HG03139 (cell line): Measurements from ENCODE around the gene RGS14.
"Not testable (repeated sequence)": the region's sequence is repeated elsewhere in the genome, so short reads cannot be mapped to it uniquely, and the experiment has no call there.

Source experiments
- ATAC-seq: cut with Tn5 transposase; IDR thresholded peaks from one replicate; pipeline ENCODE4 v1.9.1; 2021; ENCODE audit not compliant: unreplicated experiment

The RGS14 gene

GRCh38 chr5:177327539-177328522 lies 29.9 kb upstream of the RGS14 start:
- ATAC-seq, result no peak

DNA sequence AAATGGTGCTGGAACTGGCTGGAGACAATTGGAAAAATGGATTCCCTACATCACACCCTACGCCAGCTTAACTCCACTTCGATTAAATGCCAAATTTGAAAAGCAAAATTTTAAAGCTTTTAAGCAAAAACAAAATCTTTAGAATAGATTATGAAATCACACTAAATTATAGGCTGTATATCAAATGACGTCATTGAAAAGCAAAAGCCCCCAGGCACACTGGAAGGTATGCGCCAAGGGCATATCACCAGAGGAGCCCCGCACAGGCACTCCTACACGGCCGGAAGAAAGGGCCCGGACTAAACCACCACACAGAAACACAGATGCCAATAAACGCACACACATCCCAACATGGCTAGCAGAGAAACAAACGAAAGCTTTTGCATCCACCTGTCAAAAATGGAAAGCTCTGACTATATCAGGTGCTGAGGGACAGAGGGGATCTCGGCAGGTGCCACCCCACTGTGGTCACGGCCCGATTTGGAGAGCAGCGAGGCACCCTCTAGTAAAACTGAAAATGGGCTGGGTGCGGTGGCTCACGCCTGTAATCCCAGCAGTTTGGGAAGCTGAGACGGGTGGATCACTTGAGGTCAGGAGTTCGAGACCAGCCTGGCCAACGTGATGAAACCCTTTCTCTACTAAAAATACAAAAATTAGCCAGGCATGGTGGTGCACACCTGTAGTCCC lies 29.0 kb upstream of the RGS14 start:
- ATAC-seq, result no peak

- ATAC-seq, result no peak
Observed at GRCh38 chr5:177329883-177330282, 27.8 kb upstream of the RGS14 start.

GRCh38 chr5:177330991-177331842 lies 26.5 kb upstream of the RGS14 start:
- no peak for ATAC-seq

DNA sequence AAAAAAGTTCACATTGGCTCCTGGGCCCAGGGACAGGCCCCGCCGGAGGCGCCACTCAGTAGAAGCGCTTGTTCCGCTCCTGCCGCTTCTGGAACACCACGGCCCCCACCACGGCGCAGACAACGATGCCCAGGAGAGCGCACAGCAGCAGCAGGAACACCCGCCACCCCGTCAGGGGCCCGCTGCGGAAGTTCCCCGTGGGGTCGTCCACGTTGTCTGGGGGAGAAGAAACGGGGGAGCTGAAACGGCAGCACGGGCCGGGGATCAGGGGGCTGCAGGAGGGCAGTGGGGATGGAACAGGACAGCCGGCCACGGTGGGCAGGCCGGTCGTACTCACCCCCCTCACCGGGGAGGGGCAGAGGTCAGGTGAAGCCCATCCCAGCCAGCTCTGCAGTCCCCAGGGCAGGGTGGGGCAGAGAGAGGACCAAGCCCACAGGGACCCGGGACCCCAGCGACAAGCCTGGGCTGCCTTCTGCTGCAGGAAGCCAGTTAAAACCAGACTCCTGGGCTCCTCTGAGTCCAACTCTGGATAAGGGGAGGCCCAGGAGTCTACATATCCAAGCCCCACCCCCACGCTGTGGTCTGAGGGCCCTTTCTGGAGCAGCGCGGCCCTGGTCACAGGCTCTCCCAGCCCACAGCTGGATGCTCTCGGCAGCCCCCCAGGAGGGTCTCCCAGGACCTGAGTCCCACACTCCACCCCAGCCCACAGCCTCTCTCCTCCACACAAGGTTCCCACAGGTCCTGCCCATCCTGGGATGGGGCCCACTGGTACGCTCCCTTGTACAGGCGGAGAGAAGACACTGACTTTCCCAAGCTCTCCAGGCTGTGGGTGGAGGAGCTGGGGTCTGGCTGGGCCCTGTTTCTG lies 25.5 kb upstream of the RGS14 start:
- ATAC-seq, result no peak

- no peak for ATAC-seq
Observed at GRCh38 chr5:177332896-177333260, 24.8 kb upstream of the RGS14 start.

DNA sequence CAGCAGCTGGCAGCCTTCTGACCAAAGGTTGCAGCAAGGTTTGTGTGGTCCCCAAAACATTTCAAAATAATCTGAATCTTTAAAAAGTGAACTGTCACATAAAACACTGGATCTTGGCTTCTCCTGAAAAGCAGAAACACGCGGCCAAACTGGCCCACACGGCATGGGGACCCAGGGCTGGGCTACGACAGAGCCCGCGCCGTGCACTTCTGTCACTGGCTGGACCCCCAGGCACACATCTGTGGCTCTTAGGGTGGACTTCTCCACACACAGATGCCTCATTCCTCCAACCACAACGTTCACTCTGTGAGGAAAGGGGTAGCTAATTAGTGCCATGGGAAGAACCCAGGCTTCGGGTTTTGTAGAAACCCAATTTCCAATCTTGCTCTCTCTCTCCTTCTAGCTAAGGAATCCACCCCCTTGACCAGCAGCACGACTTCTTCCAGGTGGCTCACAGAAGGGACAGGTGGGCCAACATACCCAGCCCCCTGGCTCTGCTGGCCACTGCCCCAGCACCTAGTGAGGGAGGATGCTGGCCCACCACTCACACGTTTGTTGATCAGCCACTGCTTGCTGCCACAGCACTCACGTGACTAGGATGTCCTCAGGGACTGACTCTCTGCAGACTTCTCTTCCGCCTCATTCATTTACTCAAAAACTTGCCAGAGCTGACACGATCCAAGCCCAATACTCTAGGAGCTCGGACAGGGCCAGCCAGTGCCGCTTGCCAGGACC lies 24.1 kb upstream of the RGS14 start:
- no peak for ATAC-seq

DNA sequence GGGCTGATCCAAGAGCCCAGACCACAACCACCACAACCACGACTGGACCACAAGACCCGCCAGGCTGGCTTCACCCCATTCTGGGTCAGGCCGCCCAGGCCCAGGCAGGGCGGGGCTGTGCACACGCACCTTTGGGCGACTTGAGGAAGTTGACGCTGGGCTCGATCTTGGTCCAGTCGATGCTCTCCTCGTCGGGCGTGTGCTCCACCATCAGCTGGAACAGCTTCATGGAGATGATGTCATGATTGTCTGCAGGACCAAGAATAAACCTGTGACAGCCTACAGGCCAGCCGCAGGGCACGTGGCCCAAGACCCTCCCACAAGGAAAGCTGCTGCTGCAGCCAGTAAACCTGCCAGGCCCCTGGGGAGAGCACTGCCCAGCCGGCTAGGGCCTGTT lies 23.6 kb upstream of the RGS14 start:
- no peak for ATAC-seq

- ATAC-seq, result no peak
Observed at GRCh38 chr5:177334781-177335700, 22.7 kb upstream of the RGS14 start.

- no peak for ATAC-seq
Observed at GRCh38 chr5:177335701-177336065, 22.0 kb upstream of the RGS14 start.

DNA sequence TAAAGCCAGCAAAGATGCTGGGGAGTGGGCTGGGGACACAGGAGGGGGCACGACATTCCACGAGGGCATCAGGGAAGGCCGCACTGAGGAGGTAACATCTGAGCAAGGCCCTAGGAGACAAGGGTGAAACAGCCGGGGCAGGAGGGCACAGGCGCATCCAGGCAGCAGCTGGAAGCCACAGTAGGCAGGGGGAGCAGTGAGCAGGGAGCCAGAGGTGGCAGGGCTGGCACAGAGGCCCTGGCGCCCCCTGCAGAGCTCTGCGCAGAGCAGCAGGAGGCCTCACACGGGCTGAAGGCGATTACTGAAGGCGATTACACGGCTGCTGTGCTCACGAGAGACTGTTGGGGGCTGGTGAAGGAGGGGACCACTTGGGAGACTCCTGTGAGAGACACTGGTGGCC lies 21.6 kb upstream of the RGS14 start:
- ATAC-seq, result no peak

DNA sequence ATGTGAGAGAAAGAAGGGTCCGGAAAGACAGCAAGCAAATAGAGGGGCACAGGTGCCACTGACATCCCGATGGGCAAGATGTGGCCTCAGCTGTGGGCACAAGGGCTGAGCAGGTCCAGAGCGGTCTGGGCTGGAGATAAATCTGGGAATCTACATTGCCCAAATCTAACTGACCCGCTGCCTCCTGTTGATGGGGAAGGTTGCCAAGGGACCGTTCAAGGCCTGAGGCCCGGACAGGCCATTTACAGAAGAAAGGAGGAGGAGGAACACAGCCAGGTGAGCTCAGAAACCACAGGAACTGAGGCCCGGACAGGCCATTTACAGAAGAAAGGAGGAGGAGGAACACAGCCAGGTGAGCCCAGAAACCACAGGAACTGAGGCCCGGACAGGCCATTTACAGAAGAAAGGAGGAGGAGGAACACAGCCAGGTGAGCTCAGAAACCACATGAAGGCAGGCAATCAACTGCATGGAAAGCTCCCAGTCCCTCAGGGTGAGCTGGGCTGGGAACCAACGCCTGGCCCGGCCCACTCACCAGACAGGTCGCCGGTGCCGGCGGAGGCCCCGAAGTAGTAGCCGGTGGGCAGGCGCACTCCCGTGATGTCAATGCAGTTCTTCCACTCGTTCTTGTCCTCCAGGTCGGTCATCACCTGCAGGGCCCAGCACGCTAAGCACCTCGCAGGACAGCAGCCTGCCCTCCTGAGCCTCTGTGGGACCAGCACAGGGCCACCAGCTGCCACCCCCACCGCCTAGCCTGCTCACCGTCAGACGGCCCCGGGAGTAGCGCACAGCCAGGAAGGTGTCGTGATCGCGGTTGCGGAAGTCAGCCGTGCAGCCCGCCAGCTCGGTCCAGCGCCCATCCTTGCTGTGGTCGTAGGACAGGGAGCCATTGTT lies 20.9 kb upstream of the RGS14 start:
- no peak for ATAC-seq

GRCh38 chr5:177338251-177339106 lies 19.2 kb upstream of the RGS14 start:
- no peak for ATAC-seq

GRCh38 chr5:177339107-177339638 lies 18.6 kb upstream of the RGS14 start:
- ATAC-seq, result no peak

DNA sequence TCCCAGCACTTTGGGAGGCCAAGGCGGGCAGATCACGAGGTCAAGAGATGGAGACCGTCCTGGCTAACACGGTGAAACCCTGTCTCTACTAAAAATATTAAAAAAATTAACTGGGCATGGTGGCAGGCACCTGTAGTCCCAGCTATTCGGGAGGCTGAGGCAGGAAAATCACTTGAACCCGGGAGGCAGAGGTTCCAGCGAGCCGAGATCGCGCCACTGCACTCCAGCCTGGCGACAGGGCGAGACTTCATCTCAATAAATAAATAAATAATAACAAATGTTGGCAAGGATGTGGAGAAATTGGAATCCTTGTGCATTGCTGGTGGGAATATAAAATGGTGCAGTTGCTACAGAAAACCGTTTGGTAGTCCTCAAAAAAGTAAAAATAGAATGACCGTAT lies 14.7 kb upstream of the RGS14 start:
- not testable (repeated sequence) for ATAC-seq

DNA sequence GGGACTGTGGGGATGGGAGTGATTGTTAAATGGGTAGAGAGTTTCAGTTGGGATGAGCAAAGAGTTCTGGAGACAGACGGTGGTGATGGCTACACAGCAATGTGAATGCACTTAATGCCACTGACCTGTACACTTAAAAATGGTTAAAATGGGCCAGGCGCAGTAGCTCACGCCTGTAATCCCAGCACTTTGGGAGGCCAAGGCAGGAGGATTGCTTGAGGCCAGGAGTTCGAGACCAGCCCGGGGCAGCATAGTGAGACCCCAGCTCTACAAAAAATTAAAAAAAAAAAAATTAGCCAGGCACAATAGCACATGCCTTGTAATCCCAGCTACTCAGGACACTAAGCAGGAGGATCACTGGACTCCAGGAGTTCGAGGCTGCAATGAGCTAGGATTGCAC lies 13.9 kb upstream of the RGS14 start:
- ATAC-seq, result no peak

DNA sequence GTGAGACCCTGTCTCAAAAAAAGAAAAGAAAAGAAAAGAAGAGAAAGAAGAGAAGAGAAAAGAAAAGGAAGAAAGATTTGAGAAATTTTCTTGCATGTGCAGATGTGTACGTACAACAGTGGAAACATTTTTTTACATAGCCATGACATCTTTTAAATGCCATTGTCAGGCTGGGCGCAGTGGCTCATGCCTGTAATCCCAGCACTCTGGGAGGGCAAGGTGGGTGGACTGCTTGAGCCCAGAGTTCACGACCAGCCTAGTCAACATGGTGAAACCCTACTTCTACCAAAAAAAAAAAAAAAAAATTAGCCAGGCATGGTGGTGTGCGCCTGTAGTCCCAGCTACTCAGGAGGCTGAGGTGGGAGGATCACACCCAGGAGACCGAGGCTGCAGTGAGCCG lies 12.8 kb upstream of the RGS14 start:
- no peak for ATAC-seq
